Heart left ventricle (tissue), 16 donors: ENCODE measurements around the gene HOXA9. TPM values are rescaled to one million over a fixed set of nuclear protein-coding genes. Genes with fewer than 3 reads are reported as not detected.

Experiments
- ATAC-seq, 4 donors: fragments of 200-7000 bp; cut with Tn5 transposase; one replicate each; pipeline ENCODE4 v1.9.1; 2020 to 2022; ENCODE audit warnings: moderate library complexity in 4 of 4, mild to moderate bottlenecking in 3 of 4, moderate number of reproducible peaks in 1 of 4
- DNase-seq, 5 donors: peaks; one replicate each; pipeline ENCODE4 v3.0.0-alpha.2; 2020
- H3K27ac ChIP-seq, 12 donors: fragments of 200-600 bp; sonication (generic) in 4 of 12; one replicate each; pipeline versions ENCODE4 v1.5.0 to v1.8.0; 2016 to 2022; ENCODE audit warnings: mild to moderate bottlenecking in 2 of 12
- H3K27me3 ChIP-seq, 9 donors: fragments of 200-600 bp; sonication (generic) in 2 of 9; one replicate each; pipeline versions ENCODE4 v1.5.1 to v1.8.0; 2016 to 2022; ENCODE audit warnings: mild to moderate bottlenecking in 3 of 9
- H3K36me3 ChIP-seq, 9 donors: fragments of 200-600 bp; sonication (generic) in 2 of 9; one replicate each; pipeline versions ENCODE4 v1.5.0 to v1.8.0; 2018 to 2022; ENCODE audit warnings: mild to moderate bottlenecking in 2 of 9
- H3K4me1 ChIP-seq, 12 donors: fragments of 200-600 bp; sonication (generic) in 4 of 12; one replicate each; pipeline versions ENCODE4 v1.5.0 to v1.8.0; 2016 to 2022; ENCODE audit warnings: mild to moderate bottlenecking in 3 of 12
- H3K4me3 ChIP-seq, 12 donors: fragments of 200-600 bp; sonication (generic) in 4 of 12; one replicate each; pipeline versions ENCODE4 v1.5.0 to v1.8.0; 2017 to 2022; ENCODE audit warnings: mild to moderate bottlenecking in 9 of 12, moderate library complexity in 4 of 12
- H3K9me3 ChIP-seq, 12 donors: fragments of 200-600 bp; sonication (generic) in 4 of 12; one replicate each; pipeline versions ENCODE4 v1.5.0 to v1.8.0; 2016 to 2022; ENCODE audit warnings: mild to moderate bottlenecking in 1 of 12
- POLR2A ChIP-seq, 2 donors: fragments of 450-650 bp; IDR thresholded peaks; one replicate each; pipeline ENCODE4 v1.6.1; 2017; ENCODE audit warnings: antibody characterized with exemption in 2 of 2, mild to moderate bottlenecking in 2 of 2, moderate library complexity in 2 of 2
- WGBS, 4 donors: extraction: QIAGEN DNeasy Blood & Tissue Kit in 2 of 4; methylation state at CpG; one replicate each; pipeline versions ENCODE4 v1.1.5 to v1.1.7; 2013 to 2018; 5-methylcytosine and 5-hydroxymethylcytosine counted together
- intact Hi-C, 10 donors: fragments of 100-400 bp; cut with DNase I; formaldehyde crosslinking; loops; one replicate each; pipeline versions ENCODE4 v1.11.1 to v1.14.2; 2022
- polyA plus RNA-seq, 2 donors: library from polyadenylated mRNA; stranded (reverse); fragments of 200-250 nt; gene quantifications; one replicate each; pipeline ENCODE4 v1.2.3, GENCODE V29; 2013
- total RNA-seq, 9 donors: library from RNA; depleted of rRNA in 2 of 9; stranded (reverse); fragments of >200 nt in 2 of 9; fragmentation: NEBNext Ultra II Directional in 3 of 9; extraction: Animal tissue kit (Norgen Biotek cat#: 25700) in 3 of 9; gene quantifications; one replicate each; pipeline versions ENCODE4 v1.1.0 to v1.2.4, GENCODE V29; 2016 to 2023
- TF ChIP-seq, protein P1 (sequence below), 12 donors: fragments of 200-600 bp; sonication (generic) in 4 of 12; IDR thresholded peaks; one replicate each; pipeline versions ENCODE4 v1.5.0 to v1.8.0; 2018 to 2022; ENCODE audit warnings: antibody characterized with exemption in 12 of 12, mild to moderate bottlenecking in 5 of 12
- donor health status: ischemic (EF 13 %, LVEDD 7.1; RV severe dilation, severe dysfunction).
- donor health status: healthy with polysubstance abuse.
- donor health status: DM: no; HTN: yes; CAD: no.
- donor health status: DM: no; HTN: no; CAD: no.
- donor health status: ischemic (EF 25% LVEDD 6.9; RV normal size, moderate dysfunction).
- donor health status: ischemic (EF 25% LVEDD 5.7; RV mildly dilated, moderate dysfunction).
- donor health status: healthy.
- donor health status: DM: yes; HTN: yes; CAD: no.
- donor health status: ischemic (EF 35%, LVEDD 5.7; RV mildly dilated, moderate dysfunction).
- donor health status: nonischemic (EF 11% LVEDD 7.7; RV severe dilation, severe dysfunction).
- donor health status: DM: yes; HTN: yes; CAD: no.
- donor health status: PGD.
- donor health status: ischemic (EF 29% LVEDD 5.4; RV normal size, mild dysfunction).
- donor health status: nonischemic (EF 23%, LVEDD 6.1; RV moderate dilation, normal function).

Gene HOXA9
- total and polyA plus RNA-seq, 11 donors, result 0.29 TPM; not detected in 10

DNA sequence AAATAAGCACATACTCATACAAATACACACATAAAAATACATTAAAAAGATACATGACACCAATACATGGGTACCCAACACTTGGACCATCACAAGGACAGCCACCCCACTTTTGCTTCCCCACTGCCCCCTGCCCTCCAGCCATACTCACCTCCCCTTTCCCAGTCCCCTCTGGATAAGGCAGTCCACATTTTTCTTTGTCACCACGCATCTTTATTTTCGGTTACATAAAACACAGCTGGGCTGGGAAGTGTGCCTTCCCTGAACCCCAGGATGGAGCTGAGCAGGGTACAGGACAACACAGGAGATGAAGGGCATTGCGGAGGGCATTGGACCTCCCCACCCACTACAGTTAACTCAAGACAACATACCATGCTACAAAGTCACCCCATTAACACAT lies 11.8 kb downstream of the HOXA9 start:
- no peak for TF ChIP-seq POLR2A (IDR thresholded peaks at IDR 0.05)
- TF ChIP-seq, protein P1, sequence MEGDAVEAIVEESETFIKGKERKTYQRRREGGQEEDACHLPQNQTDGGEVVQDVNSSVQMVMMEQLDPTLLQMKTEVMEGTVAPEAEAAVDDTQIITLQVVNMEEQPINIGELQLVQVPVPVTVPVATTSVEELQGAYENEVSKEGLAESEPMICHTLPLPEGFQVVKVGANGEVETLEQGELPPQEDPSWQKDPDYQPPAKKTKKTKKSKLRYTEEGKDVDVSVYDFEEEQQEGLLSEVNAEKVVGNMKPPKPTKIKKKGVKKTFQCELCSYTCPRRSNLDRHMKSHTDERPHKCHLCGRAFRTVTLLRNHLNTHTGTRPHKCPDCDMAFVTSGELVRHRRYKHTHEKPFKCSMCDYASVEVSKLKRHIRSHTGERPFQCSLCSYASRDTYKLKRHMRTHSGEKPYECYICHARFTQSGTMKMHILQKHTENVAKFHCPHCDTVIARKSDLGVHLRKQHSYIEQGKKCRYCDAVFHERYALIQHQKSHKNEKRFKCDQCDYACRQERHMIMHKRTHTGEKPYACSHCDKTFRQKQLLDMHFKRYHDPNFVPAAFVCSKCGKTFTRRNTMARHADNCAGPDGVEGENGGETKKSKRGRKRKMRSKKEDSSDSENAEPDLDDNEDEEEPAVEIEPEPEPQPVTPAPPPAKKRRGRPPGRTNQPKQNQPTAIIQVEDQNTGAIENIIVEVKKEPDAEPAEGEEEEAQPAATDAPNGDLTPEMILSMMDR (IDR thresholded peaks at IDR 0.05), result no peak
- Histone ChIP-seq H3K27ac (no peak overlapping the region), H3K9me3 (no peaks in the 10 kb centered on the region), H3K4me3 (no peak overlapping the region), H3K27me3 (peaks cover 88 to 100% (median 99%) of the 10 kb centered on the region in 9 donors), H3K4me1 (peaks cover 3 to 55% (median 21%) of the 10 kb centered on the region in 12 donors), H3K36me3 (no peaks in the 10 kb centered on the region)
- ATAC-seq, result no peak
- 22 to 31% (median 27%) methylated on average over 3 of the region's 3 CpGs for WGBS, 4 donors
- DNase-seq, result no peak
- intact Hi-C loops, result loop anchor here in 5 of 10 donors (10.0 kb wide), 3 partner anchors 1069 to 1289 kb away; no protein-coding TSS in a partner anchor

DNA sequence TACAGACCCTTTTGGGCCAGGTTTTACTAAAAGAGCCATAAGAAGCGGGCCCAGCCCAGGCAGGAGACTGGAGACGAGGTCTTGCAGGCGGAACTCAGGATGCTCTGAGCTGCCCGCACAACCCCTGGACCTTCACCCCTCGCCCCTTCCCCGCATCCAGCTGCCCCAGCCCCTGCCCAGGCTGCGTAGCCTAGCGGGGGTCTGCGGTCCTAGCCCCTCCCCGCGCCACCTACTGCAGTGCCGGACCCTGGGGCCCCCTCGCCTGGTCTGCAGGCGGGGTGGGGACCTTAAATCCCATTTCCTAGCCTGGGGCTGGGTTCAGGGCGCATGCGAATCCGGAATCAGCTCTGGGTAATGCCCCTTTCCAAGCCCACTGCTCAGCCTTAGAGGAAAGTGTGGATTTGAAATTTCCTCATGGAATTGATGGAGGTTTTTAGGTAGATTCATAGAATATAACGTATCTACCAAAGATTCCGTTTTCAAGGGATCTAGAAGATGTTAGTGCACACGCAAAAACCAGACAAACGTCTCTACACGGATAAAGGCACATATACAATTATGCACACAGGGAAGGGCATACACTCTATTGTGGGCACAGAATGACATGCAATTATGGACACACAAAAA lies 12.4 kb downstream of the HOXA9 start:
- ATAC-seq (no peak), DNase-seq (peak in 2 of 5 donors; percentile 10 to 48)
- peaks cover 3 to 59% (median 23%) of the 10 kb centered on the region in 12 donors for H3K4me1 ChIP-seq
- H3K27me3 ChIP-seq, result peaks cover 87 to 100% (median 99%) of the 10 kb centered on the region in 9 donors
- 10 to 20% (median 11%) methylated on average over 12 to 22 of the region's 22 CpGs for WGBS, 4 donors
- peak overlapping the region in 1 of 12 donors; percentile 92 for H3K27ac ChIP-seq
- no peaks in the 10 kb centered on the region for H3K36me3 ChIP-seq
- peak overlapping the region in 1 of 12 donors; percentile 9 for H3K4me3 ChIP-seq
- intact Hi-C loops, result loop anchor here in 5 of 10 donors (10.0 kb wide), 3 partner anchors 1068 to 1288 kb away; no protein-coding TSS in a partner anchor
- TF ChIP-seq, protein P1 (IDR thresholded peaks at IDR 0.05), result no peak
- TF ChIP-seq POLR2A (IDR thresholded peaks at IDR 0.05), result no peak
- no peaks in the 10 kb centered on the region for H3K9me3 ChIP-seq

DNA sequence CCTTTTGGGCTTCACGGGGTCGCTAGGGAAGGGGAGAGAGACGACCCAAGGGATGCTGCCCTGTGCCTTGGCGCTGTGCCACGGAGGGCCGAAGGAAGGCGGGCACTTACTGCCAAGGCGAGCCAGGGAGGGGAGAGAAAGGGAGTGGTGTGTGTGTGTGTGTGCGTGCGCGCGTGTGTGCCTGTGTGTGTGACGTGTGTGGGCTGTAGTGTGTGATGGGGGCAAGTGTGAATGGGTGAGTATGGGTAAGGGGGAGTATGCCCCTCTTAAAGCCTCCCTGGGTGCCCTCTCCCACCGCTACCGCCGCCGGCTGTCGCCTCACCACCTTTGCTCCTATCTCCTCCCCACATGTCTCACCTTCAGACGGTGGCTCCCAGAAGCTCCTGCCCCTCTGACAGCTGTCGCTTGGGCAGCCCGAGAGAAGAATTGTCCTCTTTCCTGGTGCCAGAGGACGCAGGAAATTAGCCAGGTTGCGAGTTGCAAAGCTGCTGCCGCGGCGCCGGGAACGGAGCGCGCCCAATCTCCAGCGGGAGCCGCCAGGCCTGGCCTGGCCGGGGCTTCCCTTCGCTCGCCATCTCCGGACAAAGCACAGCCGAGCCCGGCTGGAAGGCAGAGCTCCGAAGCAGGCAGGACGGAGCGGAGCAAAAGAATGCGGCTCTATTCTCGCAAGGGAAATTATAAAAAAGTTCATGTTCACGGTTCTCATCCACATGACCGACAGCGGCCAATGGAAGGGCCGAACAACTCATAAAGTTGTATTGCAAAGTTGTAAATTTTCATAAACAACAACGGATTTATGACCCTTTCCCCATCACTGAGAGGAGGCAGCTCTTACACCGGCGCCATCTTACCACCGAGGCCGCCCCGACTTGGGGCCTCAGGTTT lies 13.2 kb downstream of the HOXA9 start, which contains the start of gene HOXA3:
Gene HOXA3 (minus strand): TSS at position 653 of the 885 bp plus-strand sequence. CDS start 41,943 bp downstream, outside the sequence.
- DNase-seq, result peak in 3 of 5 donors; percentile 5 to 33 (median 19)
- Histone ChIP-seq H3K9me3 (no peaks in the 10 kb centered on the region), H3K4me1 (peaks cover 3 to 67% (median 27%) of the 10 kb centered on the region in 12 donors), H3K36me3 (no peaks in the 10 kb centered on the region), H3K27ac (peak within 1 kb of the TSS in 1 of 12 donors; percentile 92), H3K4me3 (peak within 1 kb of the TSS in 5 of 12 donors; percentile 2 to 38 (median 28)), H3K27me3 (peaks cover 91 to 100% (median 99%) of the 10 kb centered on the region in 9 donors)
- no peak for ATAC-seq
- TF ChIP-seq, protein P1 (IDR thresholded peaks at IDR 0.05), result no peak
- no peak for TF ChIP-seq POLR2A (IDR thresholded peaks at IDR 0.05)
- 4 to 7% (median 5%) methylated on average over 34 to 53 of the region's 53 CpGs for WGBS, 4 donors
- intact Hi-C loops, result loop anchor here in 5 of 10 donors (10.0 kb wide), 3 partner anchors 1067 to 1287 kb away; no protein-coding TSS in a partner anchor
